HEK293T (cell line): ENCODE results near the gene SBF1.

Experiments
- BHLHE40 ChIP-seq: fragments of 450-650 bp; IDR thresholded peaks from 2 replicates; pipeline ENCODE4 v1.6.1; 2016; ENCODE audit warnings: mild to moderate bottlenecking, moderate library complexity, borderline replicate concordance
- CTBP1 ChIP-seq: fragments of 450-650 bp; IDR thresholded peaks from 2 replicates; pipeline ENCODE4 v1.6.1; 2016; ENCODE audit warnings: borderline replicate concordance
- ELF4 ChIP-seq: fragments of 450-650 bp; IDR thresholded peaks from 2 replicates; pipeline ENCODE4 v1.6.1; 2017; ENCODE audit warnings: antibody characterized with exemption
- FOXA1 ChIP-seq: fragments of 450-650 bp; IDR thresholded peaks from 2 replicates; pipeline ENCODE4 v1.6.1; 2016; ENCODE audit warnings: mild to moderate bottlenecking
- FOXM1 ChIP-seq: fragments of 450-650 bp; IDR thresholded peaks from 2 replicates; pipeline ENCODE4 v1.6.1; 2017; ENCODE audit warnings: mild to moderate bottlenecking, borderline replicate concordance
- HDGF ChIP-seq: fragments of 450-650 bp; IDR thresholded peaks from 2 replicates; pipeline ENCODE4 v1.6.1; 2017; ENCODE audit warnings: antibody characterized with exemption, borderline replicate concordance
- NFRKB ChIP-seq: fragments of 450-650 bp; IDR thresholded peaks from 2 replicates; pipeline ENCODE4 v1.6.1; 2016; ENCODE audit warnings: mild to moderate bottlenecking, moderate library complexity
- SP1 ChIP-seq: fragments of 450-650 bp; IDR thresholded peaks from 2 replicates; pipeline ENCODE4 v1.6.1; 2017
- SUZ12 ChIP-seq: fragments of 450-650 bp; IDR thresholded peaks from 2 replicates; pipeline ENCODE4 v1.6.1; 2016; ENCODE audit warnings: mild to moderate bottlenecking
- TARDBP ChIP-seq: fragments of 450-650 bp; IDR thresholded peaks from 2 replicates; pipeline ENCODE4 v1.6.1; 2016
- ZNF384 ChIP-seq: fragments of 450-650 bp; IDR thresholded peaks from 2 replicates; pipeline ENCODE4 v1.6.1; 2016

GRCh38 chr22:50423956-50424355 lies 50.9 kb downstream of the SBF1 start:
- TF ChIP-seq FOXA1 (no peak), BHLHE40 (no peak), FOXM1 (no peak), SUZ12 (no peak), SP1 (no peak), ZNF384 (no peak), NFRKB (no peak), CTBP1 (no peak), HDGF (no peak), ELF4 (no peak), TARDBP (no peak)
